Neural progenitor cell (in vitro differentiated cells): Measurements from ENCODE around the gene JMJD7. TPM values are rescaled to one million over a fixed set of nuclear protein-coding genes. Genes with fewer than 3 reads are reported as not detected.

ENCODE experiments used
- DNase-seq: peaks from one replicate; pipeline ENCODE4 v3.0.0-alpha.2; 2016; ENCODE audit warnings: low spot score
- H2AFZ ChIP-seq: fragments of 200-600 bp; sonication (generic); replicated peaks from 2 replicates; pipeline ENCODE4 v1.6.1; 2016; ENCODE audit warnings: antibody characterized with exemption
- H3F3A ChIP-seq: fragments of 200-600 bp; sonication (generic); 2 replicates; pipeline ENCODE4 v1.6.1; 2016; ENCODE audit warnings: antibody characterized with exemption, low read depth
- H3K27ac ChIP-seq: fragments of 200-600 bp; sonication (generic); 2 replicates; pipeline ENCODE4 v1.5.1; 2016; ENCODE audit warnings: mild to moderate bottlenecking
- H3K27me3 ChIP-seq: fragments of 200-600 bp; sonication (generic); 2 replicates; pipeline ENCODE4 v1.6.1; 2016; ENCODE audit warnings: mild to moderate bottlenecking, moderate library complexity
- H3K36me3 ChIP-seq: fragments of 200-600 bp; sonication (generic); 2 replicates; pipeline ENCODE4 v1.5.1; 2016
- H3K4me1 ChIP-seq: fragments of 200-600 bp; sonication (generic); 2 replicates; pipeline ENCODE4 v1.6.1; 2016; ENCODE audit warnings: mixed run types
- H3K4me2 ChIP-seq: fragments of 200-600 bp; sonication (generic); 2 replicates; pipeline ENCODE4 v1.6.1; 2016
- H3K4me3 ChIP-seq: fragments of 200-600 bp; sonication (generic); 2 replicates; pipeline ENCODE4 v1.5.1; 2016
- H3K79me2 ChIP-seq: fragments of 200-600 bp; sonication (generic); 2 replicates; pipeline ENCODE4 v1.6.1; 2016; ENCODE audit warnings: low read depth
- H3K9ac ChIP-seq: fragments of 200-600 bp; sonication (generic); 2 replicates; pipeline ENCODE4 v1.6.1; 2016
- H3K9me3 ChIP-seq: fragments of 200-600 bp; sonication (generic); 2 replicates; pipeline ENCODE4 v1.5.1; 2016; ENCODE audit warnings: low read depth
- H4K20me1 ChIP-seq: fragments of 200-600 bp; sonication (generic); 2 replicates; pipeline ENCODE4 v1.6.1; 2016; ENCODE audit warnings: low read depth
- H3K27ac Mint-ChIP-seq: 3 replicates; pipeline ENCODE4 v1.8.0; 2021; ENCODE audit warnings: mixed read lengths
- H3K27me3 Mint-ChIP-seq: 2 replicates; pipeline ENCODE4 v1.8.0; 2022; ENCODE audit warnings: low read depth, mild to moderate bottlenecking, inconsistent platforms, moderate library complexity, mixed read lengths; ENCODE audit not compliant: insufficient read depth
- H3K36me3 Mint-ChIP-seq: 3 replicates; pipeline ENCODE4 v1.8.0; 2021; ENCODE audit warnings: mixed read lengths
- H3K4me1 Mint-ChIP-seq: 3 replicates; pipeline ENCODE4 v1.8.0; 2021; ENCODE audit warnings: mixed read lengths
- H3K4me3 Mint-ChIP-seq: 3 replicates; pipeline ENCODE4 v1.8.0; 2021; ENCODE audit warnings: mild to moderate bottlenecking, moderate library complexity, mixed read lengths
- H3K9me3 Mint-ChIP-seq: 3 replicates; pipeline ENCODE4 v1.8.0; 2020; ENCODE audit warnings: mixed read lengths
- CTCF ChIP-seq: fragments of 200-600 bp; sonication (generic); IDR thresholded peaks from 2 replicates; pipeline ENCODE4 v1.5.1; 2017; ENCODE audit warnings: antibody characterized with exemption, mild to moderate bottlenecking
- EZH2 ChIP-seq: fragments of 200-600 bp; sonication (generic); IDR thresholded peaks from 2 replicates; pipeline ENCODE4 v1.6.1; 2017; ENCODE audit warnings: antibody characterized with exemption, mild to moderate bottlenecking, moderate library complexity
- EZH2phosphoT487 ChIP-seq: fragments of 200-600 bp; sonication (generic); IDR thresholded peaks from 2 replicates; pipeline ENCODE4 v1.6.1; 2017; ENCODE audit warnings: antibody characterized with exemption
- total RNA-seq: library from RNA; depleted of rRNA; stranded (reverse); fragments of >200 nt; gene quantifications from 2 replicates; pipeline ENCODE4 v1.2.3, GENCODE V29; 2015; ENCODE audit warnings: low replicate concordance

Gene JMJD7
- total RNA-seq, 1 donor from 2014 or later: 13.4 TPM

- H3K36me3 ChIP-seq: no peaks in the 10 kb centered on the region
Observed at GRCh38 chr15:41816788-41817187, 11.1 kb upstream of the JMJD7 start.

GRCh38 chr15:41817327-41817726, 10.6 kb upstream of the JMJD7 start:
- no peaks in the 10 kb centered on the region for H3K9me3 Mint-ChIP-seq
- Histone ChIP-seq H3K9ac (no peak overlapping the region), H3F3A (no peaks in the 10 kb centered on the region), H3K79me2 (no peaks in the 10 kb centered on the region), H3K27me3 (no peaks in the 10 kb centered on the region), H3K4me2 (no peak overlapping the region), H3K9me3 (no peaks in the 10 kb centered on the region), H3K4me3 (no peak overlapping the region), H3K27ac (no peak overlapping the region), H2AFZ (no peak overlapping the region), H3K36me3 (no peaks in the 10 kb centered on the region), H3K4me1 (no peaks in the 10 kb centered on the region), H4K20me1 (no peaks in the 10 kb centered on the region)
- peaks cover 2% of the 10 kb centered on the region for H3K27me3 Mint-ChIP-seq
- no peak overlapping the region for H3K4me3 Mint-ChIP-seq
- no peaks in the 10 kb centered on the region for H3K4me1 Mint-ChIP-seq
- DNase-seq: no peak
- H3K36me3 Mint-ChIP-seq: peaks cover 33% of the 10 kb centered on the region
- H3K27ac Mint-ChIP-seq: no peak overlapping the region
- TF ChIP-seq EZH2phosphoT487 (no peak), EZH2 (no peak), CTCF (no peak)

More at GRCh38 chr15:41816788-41817187, 11.1 kb upstream of the JMJD7 start:
- no peaks in the 10 kb centered on the region for H3K9me3 ChIP-seq
- no peaks in the 10 kb centered on the region for H3K4me1 ChIP-seq
- Mint-ChIP-seq H3K27ac (no peak overlapping the region), H3K27me3 (peaks cover 2% of the 10 kb centered on the region), H3K4me3 (no peak overlapping the region), H3K36me3 (peaks cover 33% of the 10 kb centered on the region), H3K9me3 (no peaks in the 10 kb centered on the region), H3K4me1 (peaks cover 2% of the 10 kb centered on the region)
- DNase-seq: no peak
- no peaks in the 10 kb centered on the region for H3F3A ChIP-seq
- no peak overlapping the region for H2AFZ ChIP-seq
- H3K79me2 ChIP-seq: no peaks in the 10 kb centered on the region
- H3K4me3 ChIP-seq: no peak overlapping the region
- H3K9ac ChIP-seq: no peak overlapping the region
- no peak overlapping the region for H3K27ac ChIP-seq
- no peaks in the 10 kb centered on the region for H3K27me3 ChIP-seq
- no peak overlapping the region for H3K4me2 ChIP-seq
- H4K20me1 ChIP-seq: no peaks in the 10 kb centered on the region
- TF ChIP-seq EZH2phosphoT487 (no peak), CTCF (no peak), EZH2 (no peak)

GRCh38 chr15:41817781-41818180, 10.1 kb upstream of the JMJD7 start:
- H3K79me2 ChIP-seq: no peaks in the 10 kb centered on the region
- H3K4me3 ChIP-seq: no peak overlapping the region
- H3K27ac ChIP-seq: no peak overlapping the region
- Mint-ChIP-seq H3K27ac (no peak overlapping the region), H3K4me3 (no peak overlapping the region), H3K27me3 (peaks cover 2% of the 10 kb centered on the region), H3K36me3 (peaks cover 33% of the 10 kb centered on the region), H3K4me1 (no peaks in the 10 kb centered on the region), H3K9me3 (no peaks in the 10 kb centered on the region)
- no peak overlapping the region for H3K9ac ChIP-seq
- no peaks in the 10 kb centered on the region for H3K36me3 ChIP-seq
- H2AFZ ChIP-seq: no peak overlapping the region
- no peaks in the 10 kb centered on the region for H3F3A ChIP-seq
- H3K4me1 ChIP-seq: no peaks in the 10 kb centered on the region
- TF ChIP-seq CTCF (no peak), EZH2 (no peak)
- no peaks in the 10 kb centered on the region for H3K27me3 ChIP-seq
- no peaks in the 10 kb centered on the region for H3K9me3 ChIP-seq
- no peak for DNase-seq
- H3K4me2 ChIP-seq: no peak overlapping the region
- H4K20me1 ChIP-seq: no peaks in the 10 kb centered on the region
